Aorta (tissue), 5 donors: ENCODE data around the gene HIGD2B. TPM values are rescaled to one million over a fixed set of nuclear protein-coding genes. Genes with fewer than 3 reads are reported as not detected.
"Not testable (repeated sequence)": the region's sequence is repeated elsewhere in the genome, so short reads cannot be mapped to it uniquely, and the experiment has no call there.

Source experiments
- ATAC-seq: fragments of 200-7000 bp; cut with Tn5 transposase; one replicate; pipeline ENCODE4 v1.9.1; 2022; ENCODE audit warnings: moderate library complexity; ENCODE audit not compliant: low FRiP score
- DNase-seq, 2 donors: peaks; one replicate each; pipeline ENCODE4 v3.0.0-alpha.2; 2020
- H3K27ac ChIP-seq, 2 donors: one replicate each; pipeline ENCODE4 v1.5.1; 2013; ENCODE audit warnings: low read length in 2 of 2, mild to moderate bottlenecking in 2 of 2, moderate library complexity in 2 of 2, control low read depth in 1 of 2, inconsistent platforms in 1 of 2, low read depth in 1 of 2
- H3K27me3 ChIP-seq, 2 donors: one replicate each; pipeline ENCODE4 v1.6.1; 2013; ENCODE audit warnings: control low read depth in 1 of 2, low read length in 1 of 2, mild to moderate bottlenecking in 1 of 2, moderate library complexity in 1 of 2; ENCODE audit not compliant: insufficient read depth in 2 of 2, control insufficient read depth in 1 of 2
- H3K36me3 ChIP-seq, 2 donors: one replicate each; pipeline ENCODE4 v1.6.1; 2013; ENCODE audit warnings: control low read depth in 1 of 2, low read length in 1 of 2, mild to moderate bottlenecking in 1 of 2; ENCODE audit not compliant: insufficient read depth in 2 of 2, control insufficient read depth in 1 of 2
- H3K4me1 ChIP-seq, 2 donors: one replicate each; pipeline ENCODE4 v1.6.1; 2013; ENCODE audit warnings: low read length in 2 of 2, control low read depth in 1 of 2, mild to moderate bottlenecking in 1 of 2, moderate library complexity in 1 of 2; ENCODE audit not compliant: insufficient read depth in 2 of 2, control insufficient read depth in 1 of 2
- H3K4me3 ChIP-seq, 2 donors: one replicate each; pipeline ENCODE4 v1.5.1; 2013; ENCODE audit warnings: low read length in 2 of 2, control low read depth in 1 of 2, mild to moderate bottlenecking in 1 of 2
- H3K9me3 ChIP-seq: one replicate; pipeline ENCODE4 v1.6.1; 2013; ENCODE audit warnings: mild to moderate bottlenecking, low read length; ENCODE audit not compliant: control insufficient read depth
- whole genome bisulfite sequencing, 2 donors: extraction: QIAGEN DNeasy Blood & Tissue Kit; methylation state at CpG; one replicate each; pipeline ENCODE4 v1.1.7; 2013; 5-methylcytosine and 5-hydroxymethylcytosine counted together
- intact Hi-C, 2 donors: fragments of 100-400 bp; cut with DNase I; formaldehyde crosslinking; loops; one replicate each; pipeline versions ENCODE4 v1.14.2 to v1.15.0; 2022
- polyA plus RNA-seq, 2 donors: library from polyadenylated mRNA; stranded (reverse); fragments of 200-250 nt; gene quantifications; one replicate each; pipeline ENCODE4 v1.2.3, GENCODE V29; 2013
- total RNA-seq, 2 donors: library from RNA; stranded (reverse); fragmentation: NEBNext Ultra II Directional; extraction: Animal tissue kit (Norgen Biotek cat#: 25700); gene quantifications; one replicate each; pipeline ENCODE4 v1.2.1, GENCODE V29; 2021
- donor health status: healthy with polysubstance abuse.
- donor health status: Bipolar disorder and iron deficiency.
- donor health status: DM: no; HTN: no; CAD: no.
- donor health status: DM: no; HTN: no; CAD: no.
- donor health status: DM: yes; HTN: yes; CAD: no.

Gene HIGD2B
- total and polyA plus RNA-seq, 4 donors = not detected

GRCh38 chr15:72636519-72637282, 49.3 kb downstream of the HIGD2B start:
- ATAC-seq (peak; percentile 91), DNase-seq (peak; percentile 85 to 90)
- intact Hi-C loops, H3K27ac ChIP-seq, H3K36me3 ChIP-seq, H3K4me3 ChIP-seq, H3K4me1 ChIP-seq, H3K9me3 ChIP-seq, H3K27me3 ChIP-seq: not testable (repeated sequence)
- WGBS, 2 donors = 0 to 1% methylated on average over 9 to 27 of the region's 43 CpGs

DNA sequence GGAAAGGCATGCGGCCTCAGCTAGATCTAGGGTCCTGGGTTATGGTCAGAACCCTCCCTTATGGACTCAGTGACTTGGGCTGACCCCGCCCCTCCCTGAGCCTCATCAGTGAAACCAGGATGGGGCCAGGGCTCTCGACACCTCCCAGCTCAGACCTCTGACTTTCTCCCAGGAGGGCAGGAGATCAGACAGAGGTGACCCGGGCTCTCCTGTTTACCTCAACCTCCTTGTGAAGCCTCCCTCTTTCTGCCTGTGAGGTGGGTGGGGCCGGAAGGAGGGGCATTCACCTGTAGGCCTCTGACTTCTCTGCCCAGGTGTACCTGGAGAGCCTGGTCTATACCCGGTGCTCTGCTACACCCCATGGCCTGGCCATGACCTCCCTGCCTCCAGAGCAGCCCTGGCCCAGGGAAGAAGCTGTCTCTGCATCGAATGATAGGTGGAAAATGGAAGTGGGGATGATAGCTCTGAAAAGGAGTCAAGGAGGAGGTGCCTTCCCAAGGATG, 56.9 kb downstream of the HIGD2B start:
- ATAC-seq, DNase-seq, H3K27me3 ChIP-seq, H3K36me3 ChIP-seq, H3K4me3 ChIP-seq, intact Hi-C loops, H3K4me1 ChIP-seq, H3K27ac ChIP-seq, H3K9me3 ChIP-seq: not testable (repeated sequence)
- 80 to 83% methylated on average over 7 of the region's 7 CpGs for WGBS, 2 donors

DNA sequence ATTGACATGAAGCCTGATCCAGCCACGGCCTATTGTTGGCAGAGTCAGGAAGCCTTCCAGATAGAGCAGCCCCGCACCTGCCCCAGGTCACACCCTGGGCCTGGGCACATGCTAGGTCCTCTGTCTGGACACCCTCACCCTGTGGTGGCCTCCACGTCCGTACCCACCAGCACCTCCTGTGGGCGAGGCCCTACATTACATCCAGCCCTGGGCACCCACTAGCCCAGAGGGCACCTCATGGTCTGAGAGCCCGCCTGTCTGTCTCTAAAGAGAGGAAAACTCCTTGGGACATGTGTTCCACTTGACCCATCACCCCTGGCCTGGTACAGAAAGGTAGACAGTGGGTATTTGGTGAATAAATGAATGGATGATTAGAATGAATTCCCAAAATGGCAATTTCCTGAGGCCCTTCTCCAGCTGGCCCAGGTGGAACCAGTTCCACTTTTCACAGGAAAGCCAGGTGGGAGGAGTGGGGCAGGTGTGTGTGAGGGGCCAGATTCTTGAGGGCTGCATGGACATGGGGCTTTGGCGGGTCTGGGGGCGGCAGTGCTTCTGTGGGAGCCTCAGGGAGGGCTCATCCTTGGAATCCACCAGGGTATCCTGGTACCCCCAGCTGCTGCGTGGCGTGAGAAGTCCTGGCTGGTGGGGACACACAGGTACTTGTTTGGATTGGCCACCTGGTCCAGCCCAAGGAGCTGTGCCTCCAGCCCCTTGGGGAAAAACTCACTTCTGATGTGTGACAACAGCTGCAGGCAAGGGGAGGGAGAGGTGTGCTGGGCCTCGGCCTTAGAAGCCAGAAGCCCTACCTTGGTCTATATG, 57.5 kb downstream of the HIGD2B start:
- H3K27me3 ChIP-seq, H3K36me3 ChIP-seq, intact Hi-C loops, DNase-seq, H3K27ac ChIP-seq, H3K4me1 ChIP-seq, ATAC-seq, H3K9me3 ChIP-seq, H3K4me3 ChIP-seq: not testable (repeated sequence)
- 86 to 88% methylated on average over 11 of the region's 11 CpGs for WGBS, 2 donors

GRCh38 chr15:72626153-72626552, 59.8 kb downstream of the HIGD2B start:
- H3K27ac ChIP-seq, H3K4me1 ChIP-seq, H3K4me3 ChIP-seq, intact Hi-C loops, H3K9me3 ChIP-seq, H3K36me3 ChIP-seq, DNase-seq, ATAC-seq, H3K27me3 ChIP-seq: not testable (repeated sequence)
- 20 to 27% methylated on average over 3 of the region's 3 CpGs for WGBS, 2 donors

Other genes starting within 250 kb of the HIGD2B start
- 100 to 1,000 TPM; 162 to 165 TPM for gene ARIH1, start 211.9 kb downstream of the HIGD2B start, total RNA-seq
- gene ARIH1, start 211.9 kb downstream of the HIGD2B start, polyA plus RNA-seq = 10 to 100 TPM; 27.2 to 29.9 TPM
- not detected for gene GOLGA6B, start 31.5 kb downstream of the HIGD2B start, total RNA-seq
- gene GOLGA6B, start 31.5 kb downstream of the HIGD2B start, polyA plus RNA-seq = not detected
- 10 to 100 TPM; 16.5 to 26.6 TPM for gene BBS4, start within 50 bp of the HIGD2B start, total RNA-seq
- gene BBS4, start within 50 bp of the HIGD2B start, polyA plus RNA-seq = 10 to 100 TPM in 1 of 2 donors, 1 to 10 TPM in 1; 5.8 to 61.4 TPM
- gene ADPGK, start 97.6 kb upstream of the HIGD2B start, total RNA-seq = 10 to 100 TPM; 46.9 to 52.1 TPM
- 10 to 100 TPM; 11.3 to 32.7 TPM for gene ADPGK, start 97.6 kb upstream of the HIGD2B start, polyA plus RNA-seq